PFSK-1 (cell line): Measurements from ENCODE around the gene CUBN.

Experiments
- FOXP2 ChIP-seq: optimal IDR thresholded peaks from 2 replicates; pipeline ENCODE3; 2011; ENCODE audit warnings: borderline replicate concordance, control low read depth, inconsistent platforms; ENCODE audit not compliant: insufficient read depth; ENCODE audit errors: extremely low read length, extremely low read depth
- POLR2AphosphoS5 ChIP-seq: IDR thresholded peaks from 2 replicates; pipeline ENCODE4 v1.6.1; 2012; ENCODE audit warnings: low read depth, mild to moderate bottlenecking, control low read depth, low read length, moderate library complexity
- SIN3A ChIP-seq: IDR thresholded peaks from 2 replicates; pipeline ENCODE4 v1.6.1; 2012; ENCODE audit warnings: mild to moderate bottlenecking, low read length, moderate library complexity, borderline replicate concordance; ENCODE audit not compliant: insufficient read depth
- TAF1 ChIP-seq: IDR thresholded peaks from 2 replicates; pipeline ENCODE4 v1.6.1; 2012; ENCODE audit warnings: low read length, control low read depth, borderline replicate concordance; ENCODE audit not compliant: insufficient read depth
- TF ChIP-seq, protein P1 (sequence below), 2 experiments: IDR thresholded peaks; 2 replicates each; pipeline versions ENCODE4 v1.6.1 to v1.8.0; 2011 to 2012; ENCODE audit warnings: low read depth in 2 of 2, low read length in 2 of 2, control low read depth in 1 of 2, inconsistent platforms in 1 of 2, mild to moderate bottlenecking in 1 of 2, moderate library complexity in 1 of 2; ENCODE audit not compliant: insufficient read depth in 1 of 2

CUBN gene

DNA sequence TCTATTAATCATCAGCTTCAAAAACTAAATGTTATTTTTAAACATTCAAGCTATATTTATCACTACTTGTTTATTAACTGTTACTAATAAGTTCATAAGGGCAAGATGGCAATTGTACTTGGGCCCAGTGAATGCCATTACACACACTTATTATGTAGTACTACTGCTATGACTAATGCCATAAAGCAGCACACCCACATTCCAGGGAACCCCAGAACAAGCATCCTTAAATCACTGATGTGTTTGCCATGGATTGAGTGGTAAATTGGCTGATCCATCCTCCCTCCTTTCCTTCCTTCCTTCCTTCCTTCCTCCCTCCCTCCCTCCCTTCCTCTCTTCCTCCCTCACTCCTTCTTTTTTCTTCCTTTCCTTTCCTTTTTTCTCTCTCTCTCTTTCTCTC, 275.0 kb downstream of the CUBN start:
- TF ChIP-seq TAF1 = no peak
- TF ChIP-seq FOXP2 = no peak
- TF ChIP-seq, protein P1, sequence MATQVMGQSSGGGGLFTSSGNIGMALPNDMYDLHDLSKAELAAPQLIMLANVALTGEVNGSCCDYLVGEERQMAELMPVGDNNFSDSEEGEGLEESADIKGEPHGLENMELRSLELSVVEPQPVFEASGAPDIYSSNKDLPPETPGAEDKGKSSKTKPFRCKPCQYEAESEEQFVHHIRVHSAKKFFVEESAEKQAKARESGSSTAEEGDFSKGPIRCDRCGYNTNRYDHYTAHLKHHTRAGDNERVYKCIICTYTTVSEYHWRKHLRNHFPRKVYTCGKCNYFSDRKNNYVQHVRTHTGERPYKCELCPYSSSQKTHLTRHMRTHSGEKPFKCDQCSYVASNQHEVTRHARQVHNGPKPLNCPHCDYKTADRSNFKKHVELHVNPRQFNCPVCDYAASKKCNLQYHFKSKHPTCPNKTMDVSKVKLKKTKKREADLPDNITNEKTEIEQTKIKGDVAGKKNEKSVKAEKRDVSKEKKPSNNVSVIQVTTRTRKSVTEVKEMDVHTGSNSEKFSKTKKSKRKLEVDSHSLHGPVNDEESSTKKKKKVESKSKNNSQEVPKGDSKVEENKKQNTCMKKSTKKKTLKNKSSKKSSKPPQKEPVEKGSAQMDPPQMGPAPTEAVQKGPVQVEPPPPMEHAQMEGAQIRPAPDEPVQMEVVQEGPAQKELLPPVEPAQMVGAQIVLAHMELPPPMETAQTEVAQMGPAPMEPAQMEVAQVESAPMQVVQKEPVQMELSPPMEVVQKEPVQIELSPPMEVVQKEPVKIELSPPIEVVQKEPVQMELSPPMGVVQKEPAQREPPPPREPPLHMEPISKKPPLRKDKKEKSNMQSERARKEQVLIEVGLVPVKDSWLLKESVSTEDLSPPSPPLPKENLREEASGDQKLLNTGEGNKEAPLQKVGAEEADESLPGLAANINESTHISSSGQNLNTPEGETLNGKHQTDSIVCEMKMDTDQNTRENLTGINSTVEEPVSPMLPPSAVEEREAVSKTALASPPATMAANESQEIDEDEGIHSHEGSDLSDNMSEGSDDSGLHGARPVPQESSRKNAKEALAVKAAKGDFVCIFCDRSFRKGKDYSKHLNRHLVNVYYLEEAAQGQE (IDR thresholded peaks at IDR 0.05; ENCODE audit: insufficient read depth in 1 of 2, low read depth in 2 of 2, low read length in 2 of 2) = no peak
- TF ChIP-seq SIN3A = no peak
- TF ChIP-seq POLR2AphosphoS5 = no peak

- TF ChIP-seq, protein P1 (IDR thresholded peaks at IDR 0.05; ENCODE audit: insufficient read depth in 1 of 2, low read depth in 2 of 2, low read length in 2 of 2) = no peak
- TF ChIP-seq FOXP2 = no peak
- no peak for TF ChIP-seq POLR2AphosphoS5
- no peak for TF ChIP-seq TAF1
- no peak for TF ChIP-seq SIN3A
Measured at GRCh38 chr10:16853809-16854208, 275.8 kb downstream of the CUBN start.

- TF ChIP-seq, protein P1 (IDR thresholded peaks at IDR 0.05; ENCODE audit: insufficient read depth in 1 of 2, low read depth in 2 of 2, low read length in 2 of 2) = no peak
- no peak for TF ChIP-seq POLR2AphosphoS5
- no peak for TF ChIP-seq SIN3A
- TF ChIP-seq FOXP2 = no peak
- no peak for TF ChIP-seq TAF1
Measured at GRCh38 chr10:16853201-16853600, 276.4 kb downstream of the CUBN start.

DNA sequence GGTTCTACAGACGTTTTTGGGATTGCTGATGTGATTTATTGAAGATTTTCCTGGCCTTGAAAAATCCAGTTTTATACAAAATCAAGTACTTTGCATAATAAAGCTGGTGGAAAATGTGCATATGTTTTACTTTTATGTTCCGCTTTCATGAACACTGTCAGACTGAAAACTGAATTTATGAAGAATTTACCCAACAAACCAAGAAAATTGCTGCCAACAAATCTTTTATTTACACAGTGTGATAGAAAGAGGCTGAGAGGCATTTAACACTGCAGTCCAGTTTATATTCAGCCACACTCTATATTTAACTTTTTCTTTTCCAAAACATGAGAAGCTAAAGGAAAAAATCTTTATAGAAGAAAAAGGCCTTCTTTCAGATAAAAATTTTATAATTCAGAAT, 277.0 kb downstream of the CUBN start:
- TF ChIP-seq POLR2AphosphoS5 (no peak), TAF1 (no peak), SIN3A (no peak), FOXP2 (no peak)
- TF ChIP-seq, protein P1 (IDR thresholded peaks at IDR 0.05; ENCODE audit: insufficient read depth in 1 of 2, low read depth in 2 of 2, low read length in 2 of 2) = no peak

DNA sequence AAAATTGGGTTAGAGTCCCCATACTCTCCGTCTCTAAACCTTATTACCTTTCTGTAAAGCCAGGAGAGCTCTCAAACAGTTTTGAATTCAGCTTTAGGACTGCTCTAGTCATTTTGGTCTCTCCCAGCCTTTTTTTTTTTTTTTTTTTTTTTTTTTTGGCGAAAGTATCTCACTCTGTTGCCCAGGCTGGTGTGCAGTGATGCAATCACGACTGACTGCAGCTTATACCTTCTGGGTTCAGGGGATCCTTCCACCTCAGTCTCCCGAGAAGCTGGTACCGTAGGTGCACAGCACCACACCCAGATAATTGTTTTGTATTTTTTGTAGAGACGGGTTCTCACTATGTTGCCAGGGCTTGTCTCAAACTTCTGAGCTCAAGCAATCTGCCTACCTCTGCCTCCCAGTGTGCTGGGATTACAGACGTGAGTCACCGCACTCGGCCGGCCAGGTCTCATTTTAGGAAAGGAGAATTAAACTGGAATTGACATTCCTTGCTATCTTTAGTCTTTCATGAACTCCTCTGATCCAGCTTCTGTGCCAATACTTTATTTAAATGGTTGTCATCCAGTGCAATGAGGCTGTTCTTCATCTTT, 281.0 kb downstream of the CUBN start:
- TF ChIP-seq POLR2AphosphoS5 = no peak
- TF ChIP-seq, protein P1 (IDR thresholded peaks at IDR 0.05; ENCODE audit: insufficient read depth in 1 of 2, low read depth in 2 of 2, low read length in 2 of 2) = no peak
- TF ChIP-seq FOXP2 = no peak
- no peak for TF ChIP-seq SIN3A
- no peak for TF ChIP-seq TAF1
